K562 (cell line): ENCODE results near the gene CCDC88A. TPM values are rescaled to one million over a fixed set of nuclear protein-coding genes. Genes with fewer than 3 reads are reported as not detected.

Source experiments
- ATAC-seq: fragments of 200-7000 bp; cut with Tn5 transposase; 3 replicates; pipeline ENCODE4 v1.9.1; 2020; ENCODE audit warnings: moderate library complexity
- BruUV-seq: library from RNA; stranded (reverse); fragments of 400-500 nt; replicated peaks from 2 replicates; lab custom pipeline; 2021; lab: Mats Ljungman, UMichigan
- CTCF ChIA-PET: fragments of 300-600 bp; formaldehyde crosslinking; extraction: SDS; loops from one replicate; lab custom pipeline; 2021; ENCODE audit warnings: low intra/inter-chr PET ratio; lab: Yijun Ruan, JAX
- POLR2A ChIA-PET: fragments of 300-600, 350-650 bp; sonication (Branson Sonifier 250); formaldehyde crosslinking; extraction: SDS; loops from one replicate; lab custom pipeline; 2021; ENCODE audit warnings: antibody characterized with exemption, inconsistent platforms; lab: Yijun Ruan, JAX
- DNase-seq, 4 experiments: peaks; one replicate each; pipeline versions ENCODE4 v3.0.0 to v3.0.0-alpha.2; 2011 to 2018; ENCODE audit warnings: low spot score in 3 of 4, mixed read lengths in 3 of 4; ENCODE audit errors: extremely low read depth in 1 of 4
- FAIRE-seq: peaks from 2 replicates; lab custom pipeline; 2011; peaks lifted over from hg19 to GRCh38; lab: Jason Lieb, UNC
- H2AFZ ChIP-seq: 2 replicates; pipeline ENCODE4 v1.6.0; 2011; ENCODE audit warnings: low read depth, low read length, control low read depth, inconsistent platforms
- H3K27ac ChIP-seq: fragments of 200-600 bp; 3 replicates; pipeline ENCODE4 v1.8.0; 2011; ENCODE audit warnings: low read depth, mild to moderate bottlenecking, control low read depth, inconsistent platforms, low read length, moderate library complexity, mixed read lengths; ENCODE audit errors: extremely low read depth
- H3K27me3 ChIP-seq, 2 experiments: fragments of 300-600 bp in 1 of 2; 2 replicates in 1 of 2; 3 replicates in 1 of 2; pipeline versions ENCODE4 v1.6.0 to v1.8.0; 2011; ENCODE audit warnings: inconsistent platforms in 2 of 2, low read length in 2 of 2, mild to moderate bottlenecking in 1 of 2, mixed read lengths in 1 of 2, moderate library complexity in 1 of 2; ENCODE audit not compliant: control insufficient read depth in 2 of 2, insufficient read depth in 2 of 2
- H3K36me3 ChIP-seq: fragments of 300-600 bp; 3 replicates; pipeline ENCODE4 v1.8.0; 2011; ENCODE audit warnings: mild to moderate bottlenecking, low read length, inconsistent platforms; ENCODE audit not compliant: control insufficient read depth, insufficient read depth
- H3K4me1 ChIP-seq, 2 experiments: fragments of 200-600 bp in 1 of 2; replicated peaks in 1 of 2; 2 replicates in 1 of 2; 3 replicates in 1 of 2; pipeline versions ENCODE4 v1.5.1 to v1.8.0; 2011; ENCODE audit warnings: inconsistent platforms in 2 of 2, low read length in 2 of 2, mild to moderate bottlenecking in 1 of 2, mixed read lengths in 1 of 2, moderate library complexity in 1 of 2; ENCODE audit not compliant: control insufficient read depth in 2 of 2, insufficient read depth in 2 of 2
- H3K4me2 ChIP-seq: 2 replicates; pipeline ENCODE4 v1.6.1; 2011; ENCODE audit warnings: low read length, control low read depth, inconsistent platforms, mixed read lengths; ENCODE audit not compliant: insufficient read depth
- H3K4me3 ChIP-seq: fragments of 200-600 bp; sonication (generic), shearing (Covaris generic); 2 replicates; pipeline ENCODE4 v1.5.1; 2016; ENCODE audit warnings: control low read depth, inconsistent platforms
- H3K79me2 ChIP-seq: fragments of 200-600 bp; 3 replicates; pipeline ENCODE4 v1.8.0; 2011; ENCODE audit warnings: low read length, inconsistent platforms; ENCODE audit not compliant: control insufficient read depth, insufficient read depth
- H3K9ac ChIP-seq, 2 experiments: 2 replicates each; pipeline versions ENCODE4 v1.6.0 to v1.6.1; 2011; ENCODE audit warnings: low read depth in 2 of 2, low read length in 2 of 2, control low read depth in 1 of 2, inconsistent platforms in 1 of 2, mild to moderate bottlenecking in 1 of 2, mixed read lengths in 1 of 2; ENCODE audit not compliant: insufficient read depth in 1 of 2
- H3K9me1 ChIP-seq: one replicate; pipeline ENCODE4 v1.6.0; 2011; ENCODE audit warnings: inconsistent platforms, mild to moderate bottlenecking, low read length, moderate library complexity; ENCODE audit not compliant: control insufficient read depth, insufficient read depth
- H3K9me3 ChIP-seq: replicated peaks from 2 replicates; pipeline ENCODE4 v1.5.1; 2011; ENCODE audit warnings: low read depth, low read length, inconsistent platforms; ENCODE audit not compliant: control insufficient read depth, insufficient read depth
- H4K20me1 ChIP-seq: replicated peaks from 2 replicates; pipeline ENCODE4 v1.6.1; 2011; ENCODE audit warnings: low read length, inconsistent platforms, mixed read lengths; ENCODE audit not compliant: control insufficient read depth, insufficient read depth
- FOXJ3 ChIP-seq: sonication (generic); formaldehyde crosslinking; IDR thresholded peaks from 2 replicates; pipeline ENCODE4 v1.4.0; 2020; ENCODE audit warnings: mild to moderate bottlenecking, missing genetic modification reagents
- KLF16 ChIP-seq: IDR thresholded peaks from 2 replicates; pipeline ENCODE4 v1.6.1; 2016; ENCODE audit warnings: antibody characterized with exemption
- NBN ChIP-seq: fragments of 450-650 bp; IDR thresholded peaks from 2 replicates; pipeline ENCODE4 v1.6.1; 2016; ENCODE audit warnings: low read depth, mild to moderate bottlenecking
- NR1H2 ChIP-seq: sonication (generic); formaldehyde crosslinking; IDR thresholded peaks from 2 replicates; pipeline ENCODE4 v1.4.0; 2020; ENCODE audit warnings: mild to moderate bottlenecking, missing genetic modification reagents
- NR2F6 ChIP-seq: fragments of 450-650 bp; formaldehyde crosslinking; IDR thresholded peaks from 2 replicates; pipeline ENCODE4 v1.4.0; 2020; ENCODE audit warnings: mild to moderate bottlenecking
- RBM34 ChIP-seq: fragments of 200-400 bp; formaldehyde crosslinking; IDR thresholded peaks from 2 replicates; pipeline ENCODE4 v1.6.1; 2018; ENCODE audit warnings: low read length, borderline replicate concordance; ENCODE audit not compliant: insufficient read depth
- RUNX1 ChIP-seq: sonication (generic); IDR thresholded peaks from 2 replicates; pipeline ENCODE4 v1.6.1; 2016; ENCODE audit warnings: antibody characterized with exemption, low read depth
- TRIM24 ChIP-seq, 2 experiments: fragments of 450-650 bp; IDR thresholded peaks; 2 replicates each; pipeline ENCODE4 v1.6.1; 2016
- WGBS: fragments of 100-300 bp; shearing (Covaris generic); methylation state at CpG from one replicate; pipeline ENCODE4 v1.1.6; 2016; ENCODE audit warnings: low coverage, mixed read lengths; ENCODE audit not compliant: insufficient coverage; ENCODE audit errors: missing lambda C conversion rate; 5-methylcytosine and 5-hydroxymethylcytosine counted together
- in situ Hi-C: fragments of 300-500 bp; cut with MboI; formaldehyde crosslinking; loops from 4 replicates; pipeline ENCODE4 v1.15.0; 2018; ENCODE audit warnings: inconsistent platforms, mixed read lengths
- intact Hi-C: fragments of 100-400 bp; cut with micrococcal nuclease; formaldehyde crosslinking; loops from 2 replicates; pipeline ENCODE4 v1.14.2; 2022
- polyA plus RNA-seq, 8 experiments: library from polyadenylated mRNA; depleted of rRNA in 4 of 8; stranded (reverse) in 5 of 8; unstranded in 3 of 8; fragments of >200 nt; fragmentation: Nextera tagmentation in 2 of 8; fragmentation: Illumina TruSeq in 1 of 8; extraction: Ambion mirVana in 2 of 8; extraction: Trizol in 1 of 8; gene quantifications; 2 replicates each; pipeline versions ENCODE4 v1.2.1 to v1.2.3, GENCODE V29; 2011 to 2014; ENCODE audit warnings: inconsistent platforms in 1 of 8, missing spikeins in 1 of 8
- total RNA-seq, 7 experiments: library from RNA; depleted of rRNA in 6 of 7; stranded (reverse); fragments of >200 nt in 6 of 7; fragmentation: Illumina TruSeq in 2 of 7; extraction: Trizol in 2 of 7; gene quantifications; 2 replicates each; pipeline versions ENCODE4 v1.2.1 to v1.2.3, GENCODE V29; 2011 to 2021; ENCODE audit warnings: low replicate concordance in 1 of 7
- TF ChIP-seq, protein P1 (sequence below), 2 experiments: fragments of 450-650 bp; formaldehyde crosslinking in 1 of 2; IDR thresholded peaks; 2 replicates each; pipeline versions ENCODE4 v1.4.0 to v1.6.1; 2014 to 2020; ENCODE audit warnings: mild to moderate bottlenecking in 2 of 2, borderline replicate concordance in 1 of 2, low read depth in 1 of 2
- TF ChIP-seq, protein P2 (sequence below): fragments of 250-450 bp; sonication (Bioruptor Pico); IDR thresholded peaks from 2 replicates; pipeline ENCODE4 v1.4.0; 2020; ENCODE audit warnings: borderline replicate concordance

CCDC88A gene
- total and polyA plus RNA-seq, 9 of the 15 experiments (the other 6 are each of a cell fraction or from before 2014, with no cell fraction given): 29.3 to 102 (median 55.6) TPM

DNA sequence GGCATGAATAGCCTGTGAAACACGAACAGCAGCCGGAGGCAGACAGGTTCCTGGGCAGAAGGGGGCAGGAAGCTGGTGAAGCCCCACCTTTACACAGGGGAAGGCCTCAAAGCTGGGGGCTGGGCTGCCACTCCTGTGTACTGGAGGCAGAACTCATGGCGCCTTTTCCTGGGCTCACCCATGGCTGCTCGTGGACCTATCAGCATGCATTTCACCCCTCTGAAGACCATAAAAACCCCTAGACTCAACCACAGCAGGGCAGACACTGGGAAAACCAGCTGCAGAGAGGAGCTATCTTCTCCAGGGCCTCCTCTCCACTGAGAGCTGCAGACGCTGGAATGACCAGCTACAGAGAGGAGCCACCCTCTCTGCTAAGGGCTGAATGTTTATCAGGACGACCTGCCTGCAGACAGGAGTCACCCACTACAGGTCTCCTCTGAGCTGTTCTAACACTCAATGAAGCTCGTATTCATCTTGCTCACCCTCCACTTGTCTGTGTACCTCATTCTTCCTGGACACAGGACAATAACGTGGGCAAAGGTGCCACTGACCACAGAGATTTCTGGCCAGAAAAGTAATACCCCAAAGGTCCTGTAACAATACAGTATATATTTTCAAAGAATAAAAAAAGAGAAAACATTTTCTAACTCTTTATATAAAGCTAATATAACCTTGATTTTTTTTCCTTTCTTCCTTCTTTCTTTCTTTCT is 18.9 kb upstream of the CCDC88A start:
- POLR2A ChIA-PET: interaction anchor here (0.6 to 1.5 kb wide), 3 partner anchors 8 to 558 kb away, joined by 3 to 5 read pairs (median 5); no protein-coding TSS in a partner anchor

More for the DNA sequence above, 18.9 kb upstream of the CCDC88A start:
- Histone ChIP-seq H3K36me3 (no peaks in the 10 kb centered on the region), H3K27ac (no peak overlapping the region), H3K4me2 (no peak overlapping the region), H3K9me1 (no peaks in the 10 kb centered on the region), H4K20me1 (no peaks in the 10 kb centered on the region), H3K9ac (no peak overlapping the region), H3K27me3 (no peaks in the 10 kb centered on the region), H3K4me1 (peaks cover 7 to 8% of the 10 kb centered on the region in 2 experiments; a peak in 4 of 5 replicates)
- FAIRE-seq (no peak), ATAC-seq (peak; percentile 80)
- WGBS: 31% methylated on average over 8 of the region's 8 CpGs
- intact Hi-C loops: no loop called here
- no TSS peak for BruUV-seq
- CTCF ChIA-PET: no interaction called here
- TF ChIP-seq FOXJ3 (CRISPR knock-in tag) (no peak), RBM34 (no peak), TRIM24 (IDR thresholded peaks at IDR 0.05) (no peak), KLF16 (no peak), NBN (no peak), RUNX1 (no peak), NR1H2 (CRISPR knock-in tag) (no peak), NR2F6 (CRISPR knock-in tag) (no peak)
- TF ChIP-seq, protein P1, sequence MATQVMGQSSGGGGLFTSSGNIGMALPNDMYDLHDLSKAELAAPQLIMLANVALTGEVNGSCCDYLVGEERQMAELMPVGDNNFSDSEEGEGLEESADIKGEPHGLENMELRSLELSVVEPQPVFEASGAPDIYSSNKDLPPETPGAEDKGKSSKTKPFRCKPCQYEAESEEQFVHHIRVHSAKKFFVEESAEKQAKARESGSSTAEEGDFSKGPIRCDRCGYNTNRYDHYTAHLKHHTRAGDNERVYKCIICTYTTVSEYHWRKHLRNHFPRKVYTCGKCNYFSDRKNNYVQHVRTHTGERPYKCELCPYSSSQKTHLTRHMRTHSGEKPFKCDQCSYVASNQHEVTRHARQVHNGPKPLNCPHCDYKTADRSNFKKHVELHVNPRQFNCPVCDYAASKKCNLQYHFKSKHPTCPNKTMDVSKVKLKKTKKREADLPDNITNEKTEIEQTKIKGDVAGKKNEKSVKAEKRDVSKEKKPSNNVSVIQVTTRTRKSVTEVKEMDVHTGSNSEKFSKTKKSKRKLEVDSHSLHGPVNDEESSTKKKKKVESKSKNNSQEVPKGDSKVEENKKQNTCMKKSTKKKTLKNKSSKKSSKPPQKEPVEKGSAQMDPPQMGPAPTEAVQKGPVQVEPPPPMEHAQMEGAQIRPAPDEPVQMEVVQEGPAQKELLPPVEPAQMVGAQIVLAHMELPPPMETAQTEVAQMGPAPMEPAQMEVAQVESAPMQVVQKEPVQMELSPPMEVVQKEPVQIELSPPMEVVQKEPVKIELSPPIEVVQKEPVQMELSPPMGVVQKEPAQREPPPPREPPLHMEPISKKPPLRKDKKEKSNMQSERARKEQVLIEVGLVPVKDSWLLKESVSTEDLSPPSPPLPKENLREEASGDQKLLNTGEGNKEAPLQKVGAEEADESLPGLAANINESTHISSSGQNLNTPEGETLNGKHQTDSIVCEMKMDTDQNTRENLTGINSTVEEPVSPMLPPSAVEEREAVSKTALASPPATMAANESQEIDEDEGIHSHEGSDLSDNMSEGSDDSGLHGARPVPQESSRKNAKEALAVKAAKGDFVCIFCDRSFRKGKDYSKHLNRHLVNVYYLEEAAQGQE (IDR thresholded peaks at IDR 0.05; ENCODE audit: borderline replicate concordance): no peak
- TF ChIP-seq, protein P1 (CRISPR knock-in tag; IDR thresholded peaks at IDR 0.05; ENCODE audit: low read depth): no peak
- TF ChIP-seq, protein P2, sequence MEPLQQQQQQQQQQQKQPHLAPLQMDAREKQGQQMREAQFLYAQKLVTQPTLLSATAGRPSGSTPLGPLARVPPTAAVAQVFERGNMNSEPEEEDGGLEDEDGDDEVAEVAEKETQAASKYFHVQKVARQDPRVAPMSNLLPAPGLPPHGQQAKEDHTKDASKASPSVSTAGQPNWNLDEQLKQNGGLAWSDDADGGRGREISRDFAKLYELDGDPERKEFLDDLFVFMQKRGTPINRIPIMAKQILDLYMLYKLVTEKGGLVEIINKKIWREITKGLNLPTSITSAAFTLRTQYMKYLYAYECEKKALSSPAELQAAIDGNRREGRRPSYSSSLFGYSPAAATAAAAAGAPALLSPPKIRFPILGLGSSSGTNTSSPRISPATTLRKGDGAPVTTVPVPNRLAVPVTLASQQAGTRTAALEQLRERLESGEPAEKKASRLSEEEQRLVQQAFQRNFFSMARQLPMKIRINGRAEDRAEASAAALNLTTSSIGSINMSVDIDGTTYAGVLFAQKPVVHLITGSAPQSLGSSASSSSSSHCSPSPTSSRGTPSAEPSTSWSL: no peak
- TF ChIP-seq, all 486 proteins: peak for 0
- no peak overlapping the region for H3K4me3 ChIP-seq
- peak overlapping the region; percentile 31; the same call in 1 of the 2 replicates for H2AFZ ChIP-seq
- no peak for DNase-seq
- H3K79me2 ChIP-seq: no peaks in the 10 kb centered on the region
- in situ Hi-C loops: no loop called here
- 0 out of 2 replicates have a peak, but pooled peaks cover 4% of the 10 kb centered on the region for H3K9me3 ChIP-seq
